Stimulated activated CD8-positive, alpha-beta memory T cell treated with anti-CD3 and anti-CD28 coated beads, Interleukin-15, amount 100 ng/mL, for 1 hour (primary cell): ENCODE measurements around the gene MLNR.

Source experiments
- DNase-seq: peaks from one replicate; pipeline ENCODE4 v3.0.0-alpha.2; 2020; ENCODE audit warnings: low read depth

MLNR gene

GRCh38 chr13:49220036-49220855 is at the start of gene MLNR:
TSS of gene MLNR (plus strand) at chr13:49220338. CDS start at chr13:49220338, 0 bp downstream.
- DNase-seq = no peak

GRCh38 chr13:49171359-49171758 is 48.8 kb upstream of the MLNR start:
- DNase-seq = no peak

GRCh38 chr13:49183672-49184325 is 36.3 kb upstream of the MLNR start:
- DNase-seq = no peak

GRCh38 chr13:49184621-49185020 is 35.5 kb upstream of the MLNR start:
- DNase-seq = no peak

- no peak for DNase-seq
These were observed 34.9 kb upstream of the MLNR start for GRCh38 chr13:49185264-49185663.

GRCh38 chr13:49190901-49191300 is 29.2 kb upstream of the MLNR start:
- no peak for DNase-seq

GRCh38 chr13:49206641-49207040 is 13.5 kb upstream of the MLNR start:
- no peak for DNase-seq

- DNase-seq = no peak
These were observed 11.5 kb upstream of the MLNR start for GRCh38 chr13:49208619-49209018.

GRCh38 chr13:49210114-49210513 is 10.0 kb upstream of the MLNR start:
- no peak for DNase-seq

- DNase-seq = no peak
These were observed 9.5 kb upstream of the MLNR start for GRCh38 chr13:49210669-49211068.

GRCh38 chr13:49213539-49213938 is 6.6 kb upstream of the MLNR start:
- no peak for DNase-seq

GRCh38 chr13:49213997-49214916 is 5.9 kb upstream of the MLNR start:
- no peak for DNase-seq

- DNase-seq = no peak
These were observed 5.2 kb upstream of the MLNR start for GRCh38 chr13:49214917-49215376.

- no peak for DNase-seq
These were observed 3.8 kb upstream of the MLNR start for GRCh38 chr13:49216334-49216733.

GRCh38 chr13:49217962-49218492 is 2.1 kb upstream of the MLNR start:
- no peak for DNase-seq

- no peak for DNase-seq
These were observed 1.6 kb upstream of the MLNR start for GRCh38 chr13:49218493-49219051.

GRCh38 chr13:49219647-49220035 is 497 bp upstream of the MLNR start:
- no peak for DNase-seq

- DNase-seq = no peak
These were observed 885 bp downstream of the MLNR start for GRCh38 chr13:49220856-49221589.

- no peak for DNase-seq
These were observed 1.4 kb downstream of the MLNR start for GRCh38 chr13:49221590-49221965.

- no peak for DNase-seq
These were observed 5.3 kb downstream of the MLNR start for GRCh38 chr13:49225223-49226042.
